NCI-H82 treated with DMSO at 0.1 percent for 48 hours (cell line): ENCODE results near the gene PRR23C.

ENCODE experiments used
- DNase-seq: peaks from one replicate; lab custom pipeline; 2025; ENCODE audit not compliant: unreplicated experiment; lab: John Stamatoyannopoulos, UW

The PRR23C gene

GRCh38 chr3:139005356-139005993 lies 39.2 kb downstream of the PRR23C start:
- DNase-seq, result no peak

GRCh38 chr3:138995706-138996105 lies 49.0 kb downstream of the PRR23C start:
- no peak for DNase-seq
